B cell (primary cell): ENCODE measurements around the gene VOPP1. TPM values are rescaled to one million over a fixed set of nuclear protein-coding genes. Genes with fewer than 3 reads are reported as not detected.

Experiments
- ATAC-seq: fragments of 200-7000 bp; cut with Tn5 transposase; one replicate; pipeline ENCODE4 v1.10.0; 2021; ENCODE audit warnings: low read depth, mild to moderate bottlenecking, moderate number of reproducible peaks, moderate library complexity
- CTCF ChIA-PET: fragments of 350-600 bp; sonication (Branson Sonifier 250); formaldehyde crosslinking; loops from one replicate; lab custom pipeline; 2021; ENCODE audit warnings: antibody characterized with exemption, inconsistent platforms; lab: Charles Lee
- POLR2A ChIA-PET: fragments of 350-600 bp; sonication (Branson Sonifier 250); formaldehyde crosslinking; loops from one replicate; lab custom pipeline; 2021; ENCODE audit warnings: antibody characterized with exemption; lab: Charles Lee
- DNase-seq: peaks from one replicate; pipeline ENCODE4 v3.0.0; 2013
- H2AFZ ChIP-seq: 2 replicates; pipeline ENCODE4 v1.6.1; 2012; ENCODE audit warnings: mild to moderate bottlenecking, low read depth, low read length; ENCODE audit not compliant: insufficient read depth, poor library complexity, severe bottlenecking
- H3K27ac ChIP-seq, 2 donors: 1 replicate in 1 of 2; 2 replicates in 1 of 2; pipeline ENCODE4 v1.5.1; 2012 to 2013; ENCODE audit warnings: low read length in 2 of 2, mild to moderate bottlenecking in 2 of 2, moderate library complexity in 1 of 2
- H3K27me3 ChIP-seq, 4 experiments: fragments of 200-600 bp in 1 of 4; sonication (generic) in 1 of 4; replicated peaks in 1 of 4; 1 replicate in 2 of 4; 2 replicates in 2 of 4; pipeline versions ENCODE4 v1.6.1 to v1.7.0; 2013 to 2016; ENCODE audit warnings: low read length in 3 of 4, mild to moderate bottlenecking in 2 of 4, mixed read lengths in 1 of 4, moderate library complexity in 1 of 4; ENCODE audit not compliant: insufficient read depth in 4 of 4, control insufficient read depth in 3 of 4; ENCODE audit errors: control extremely low read depth in 1 of 4
- H3K36me3 ChIP-seq, 2 experiments: replicated peaks in 1 of 2; 1 replicate in 1 of 2; 2 replicates in 1 of 2; pipeline versions ENCODE4 v1.6.1 to v1.7.1; 2013; ENCODE audit warnings: low read length in 1 of 2; ENCODE audit not compliant: insufficient read depth in 2 of 2, control insufficient read depth in 1 of 2; ENCODE audit errors: control extremely low read depth in 1 of 2, extremely low read depth in 1 of 2
- H3K4me1 ChIP-seq, 2 donors: fragments of 200-600 bp in 1 of 2; sonication (generic) in 1 of 2; 1 replicate in 1 of 2; 2 replicates in 1 of 2; pipeline versions ENCODE4 v1.5.1 to v1.6.1; 2013 to 2017; ENCODE audit warnings: low read length in 2 of 2; ENCODE audit not compliant: control insufficient read depth in 2 of 2, insufficient read depth in 2 of 2
- H3K4me2 ChIP-seq: replicated peaks from 2 replicates; pipeline ENCODE3; 2012; ENCODE audit warnings: mild to moderate bottlenecking, low read depth, low read length; ENCODE audit not compliant: poor library complexity, severe bottlenecking
- H3K4me3 ChIP-seq, 5 experiments: fragments of 200-600 bp in 1 of 5; sonication (generic) in 1 of 5; 1 replicate in 3 of 5; 2 replicates in 2 of 5; pipeline versions ENCODE4 v1.5.1 to v1.7.0; 2011 to 2016; ENCODE audit warnings: low read length in 4 of 5, mild to moderate bottlenecking in 4 of 5, low read depth in 2 of 5, control low read depth in 1 of 5, moderate library complexity in 1 of 5; ENCODE audit not compliant: insufficient read depth in 1 of 5; ENCODE audit errors: control extremely low read depth in 1 of 5, extremely low read depth in 1 of 5
- H3K79me2 ChIP-seq: fragments of 200-600 bp; sonication (generic); one replicate; pipeline ENCODE4 v1.6.0; 2016; ENCODE audit warnings: low read length; ENCODE audit not compliant: control insufficient read depth, insufficient read depth
- H3K9ac ChIP-seq: fragments of 200-600 bp; sonication (generic); 2 replicates; pipeline ENCODE4 v1.6.1; 2017; ENCODE audit warnings: mild to moderate bottlenecking, low read length, moderate library complexity
- H3K9me3 ChIP-seq, 3 donors: one replicate each; pipeline versions ENCODE4 v1.6.1 to v1.7.1; 2013; ENCODE audit warnings: low read length in 2 of 3; ENCODE audit not compliant: control insufficient read depth in 2 of 3, insufficient read depth in 1 of 3; ENCODE audit errors: control extremely low read depth in 1 of 3
- H4K20me1 ChIP-seq: 2 replicates; pipeline ENCODE4 v1.6.0; 2012; ENCODE audit warnings: mild to moderate bottlenecking, low read length; ENCODE audit not compliant: insufficient read depth, control insufficient read depth, poor library complexity, severe bottlenecking
- H3K27ac Mint-ChIP-seq: one replicate; pipeline ENCODE4 v1.8.0; 2021; ENCODE audit warnings: mixed read lengths
- H3K27me3 Mint-ChIP-seq: one replicate; pipeline ENCODE4 v1.8.0; 2021; ENCODE audit warnings: mixed read lengths
- H3K4me1 Mint-ChIP-seq: one replicate; pipeline ENCODE4 v1.8.0; 2021; ENCODE audit warnings: mixed read lengths
- H3K4me3 Mint-ChIP-seq: one replicate; pipeline ENCODE4 v1.8.0; 2021; ENCODE audit warnings: mixed read lengths
- H3K9me3 Mint-ChIP-seq: one replicate; pipeline ENCODE4 v1.8.0; 2022; ENCODE audit warnings: mixed read lengths; ENCODE audit not compliant: insufficient read depth
- EZH2 ChIP-seq: IDR thresholded peaks from 2 replicates; pipeline ENCODE4 v1.6.1; 2012; ENCODE audit warnings: borderline replicate concordance, low read depth, mild to moderate bottlenecking, moderate library complexity, low read length; ENCODE audit not compliant: insufficient read depth, poor library complexity, severe bottlenecking
- WGBS: methylation state at CpG from one replicate; pipeline ENCODE4 v1.1.5; 2013; ENCODE audit warnings: missing lambda C conversion rate; ENCODE audit not compliant: insufficient coverage; 5-methylcytosine and 5-hydroxymethylcytosine counted together
- intact Hi-C: fragments of 100-400 bp; cut with micrococcal nuclease; formaldehyde crosslinking; loops from one replicate; pipeline ENCODE4 v1.10.0; 2022
- polyA plus RNA-seq: library from polyadenylated mRNA; depleted of rRNA; stranded (reverse); fragments of >200 nt; gene quantifications from 2 replicates; pipeline ENCODE4 v1.2.3, GENCODE V29; 2012
- total RNA-seq, 2 donors: library from RNA; stranded (reverse); fragments of 120-200 nt in 1 of 2; gene quantifications; 1 replicate in 1 of 2; 2 replicates in 1 of 2; pipeline versions ENCODE4 v1.2.3 to v1.2.4, GENCODE V29; 2013 to 2022
- TF ChIP-seq, protein P1 (sequence below): fragments of 200-600 bp; IDR thresholded peaks from one replicate; pipeline ENCODE4 v1.8.0; 2022; ENCODE audit warnings: antibody characterized with exemption, mild to moderate bottlenecking

VOPP1 gene
- total and polyA plus RNA-seq, 2 donors (not counting 1 experiment from before 2014, with no cell fraction given): 53.2 to 256 TPM

DNA sequence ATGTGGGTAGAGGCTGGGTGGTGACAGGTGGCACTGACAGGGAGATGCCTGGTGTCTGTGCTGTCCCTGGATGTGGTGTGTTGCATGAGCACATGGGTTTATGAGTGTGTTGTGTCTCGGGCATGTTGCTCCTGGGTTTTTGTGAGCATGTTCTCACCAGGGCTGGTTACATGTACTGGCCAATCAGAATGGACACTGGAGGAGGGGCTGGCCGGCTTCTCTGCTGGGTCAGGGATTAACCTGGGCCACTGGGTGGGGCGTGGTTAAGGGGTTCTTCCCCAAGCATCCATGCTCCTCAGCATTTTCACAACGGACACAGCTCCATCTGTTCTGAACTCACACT is 20.8 kb upstream of the VOPP1 start:
- TF ChIP-seq, protein P1, sequence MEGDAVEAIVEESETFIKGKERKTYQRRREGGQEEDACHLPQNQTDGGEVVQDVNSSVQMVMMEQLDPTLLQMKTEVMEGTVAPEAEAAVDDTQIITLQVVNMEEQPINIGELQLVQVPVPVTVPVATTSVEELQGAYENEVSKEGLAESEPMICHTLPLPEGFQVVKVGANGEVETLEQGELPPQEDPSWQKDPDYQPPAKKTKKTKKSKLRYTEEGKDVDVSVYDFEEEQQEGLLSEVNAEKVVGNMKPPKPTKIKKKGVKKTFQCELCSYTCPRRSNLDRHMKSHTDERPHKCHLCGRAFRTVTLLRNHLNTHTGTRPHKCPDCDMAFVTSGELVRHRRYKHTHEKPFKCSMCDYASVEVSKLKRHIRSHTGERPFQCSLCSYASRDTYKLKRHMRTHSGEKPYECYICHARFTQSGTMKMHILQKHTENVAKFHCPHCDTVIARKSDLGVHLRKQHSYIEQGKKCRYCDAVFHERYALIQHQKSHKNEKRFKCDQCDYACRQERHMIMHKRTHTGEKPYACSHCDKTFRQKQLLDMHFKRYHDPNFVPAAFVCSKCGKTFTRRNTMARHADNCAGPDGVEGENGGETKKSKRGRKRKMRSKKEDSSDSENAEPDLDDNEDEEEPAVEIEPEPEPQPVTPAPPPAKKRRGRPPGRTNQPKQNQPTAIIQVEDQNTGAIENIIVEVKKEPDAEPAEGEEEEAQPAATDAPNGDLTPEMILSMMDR: no peak
- no peak for TF ChIP-seq EZH2
- Histone ChIP-seq H4K20me1 (no peaks in the 10 kb centered on the region), H3K27ac (no peak overlapping the region), H3K4me2 (no peak overlapping the region), H3K27me3 (peaks cover 0 to 6% (median 0%) of the 10 kb centered on the region in 4 experiments), H3K36me3 (no peaks in the 10 kb centered on the region), H3K9me3 (no peaks in the 10 kb centered on the region), H3K4me3 (no peak overlapping the region), H3K9ac (no peak overlapping the region), H3K79me2 (no peaks in the 10 kb centered on the region), H3K4me1 (peaks cover 2 to 27% of the 10 kb centered on the region in 2 donors), H2AFZ (no peak overlapping the region)
- Mint-ChIP-seq H3K4me1 (peaks cover 35% of the 10 kb centered on the region), H3K27ac (no peak overlapping the region), H3K9me3 (no peaks in the 10 kb centered on the region), H3K4me3 (no peak overlapping the region), H3K27me3 (no peaks in the 10 kb centered on the region)
- 76% methylated on average over 2 of the region's 4 CpGs for WGBS
- ATAC-seq: no peak
- ChIA-PET POLR2A (interaction anchor here (1.0 kb wide), 1 partner anchor 20 kb away, joined by 4 read pairs; the partner anchor contains the start of gene VOPP1), CTCF (interaction anchor here (0.8 to 2.4 kb wide), 22 partner anchors 9 to 482 kb away, joined by 3 to 11 read pairs (median 5); no protein-coding TSS in a partner anchor)
- DNase-seq: no peak
- intact Hi-C loops: loop anchor here (10.0 kb wide), 1 partner anchor 308 kb away; no protein-coding TSS in a partner anchor

DNA sequence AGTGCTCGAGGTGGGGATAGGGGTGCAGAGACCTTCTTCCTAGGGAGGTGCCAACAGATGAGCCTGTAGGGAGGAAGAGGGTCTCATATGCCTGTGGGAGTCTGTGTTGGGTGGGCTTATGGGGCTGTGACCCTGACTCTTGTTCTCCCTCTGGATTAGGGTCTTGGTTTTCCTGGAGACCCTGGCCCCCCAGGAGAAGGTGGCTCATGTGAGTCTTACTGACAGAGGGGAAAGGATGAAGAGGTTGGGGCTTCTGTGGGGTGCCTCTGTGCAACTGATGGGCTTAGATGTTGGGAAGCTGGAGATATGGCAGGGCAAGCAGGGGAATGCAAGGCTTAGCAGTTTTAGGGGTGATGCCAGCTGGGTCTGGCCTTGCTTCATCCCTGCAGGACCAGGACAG is 20.2 kb upstream of the VOPP1 start:
- no peak overlapping the region for H3K4me3 ChIP-seq
- no peak for TF ChIP-seq EZH2
- TF ChIP-seq, protein P1: no peak
- no peak overlapping the region for H3K9ac ChIP-seq
- no peak for DNase-seq
- H4K20me1 ChIP-seq: no peaks in the 10 kb centered on the region
- intact Hi-C loops: loop anchor here (10.0 kb wide), 1 partner anchor 308 kb away; no protein-coding TSS in a partner anchor
- 92% methylated on average over 1 of the region's 1 CpG for WGBS
- H3K27me3 Mint-ChIP-seq: no peaks in the 10 kb centered on the region
- H3K4me1 ChIP-seq: peaks cover 0 to 23% of the 10 kb centered on the region in 2 donors
- no peak overlapping the region for H3K4me2 ChIP-seq
- no peaks in the 10 kb centered on the region for H3K79me2 ChIP-seq
- no peaks in the 10 kb centered on the region for H3K36me3 ChIP-seq
- no peaks in the 10 kb centered on the region for H3K9me3 ChIP-seq
- no peak overlapping the region for H2AFZ ChIP-seq
- no peaks in the 10 kb centered on the region for H3K9me3 Mint-ChIP-seq
- POLR2A ChIA-PET: no interaction called here
- no peak overlapping the region for H3K4me3 Mint-ChIP-seq
- H3K27ac ChIP-seq: no peak overlapping the region
- no peak for ATAC-seq
- peaks cover 0 to 6% (median 0%) of the 10 kb centered on the region in 4 experiments for H3K27me3 ChIP-seq
- CTCF ChIA-PET: interaction anchor here (1.2 to 2.4 kb wide), 7 partner anchors 19 to 159 kb away, joined by 4 to 11 read pairs (median 7); no protein-coding TSS in a partner anchor
- peak overlapping the region; percentile 53 for H3K27ac Mint-ChIP-seq
- peaks cover 32% of the 10 kb centered on the region for H3K4me1 Mint-ChIP-seq
